IPS-18c (cell line): ENCODE data around the gene HMCN2.
A peak's percentile ranks its signal among the peaks of the same experiment; 100 is the strongest.

Experiments
- H3K4me3 ChIP-seq: 2 replicates; pipeline ENCODE4 v1.7.0; 2013; ENCODE audit warnings: low read depth, mild to moderate bottlenecking, low read length, moderate library complexity; ENCODE audit not compliant: insufficient read depth
- H3K9me3 ChIP-seq: one replicate; pipeline ENCODE4 v1.6.1; 2013; ENCODE audit warnings: mild to moderate bottlenecking, low read length, moderate library complexity; ENCODE audit not compliant: control insufficient read depth, insufficient read depth

HMCN2 gene

DNA sequence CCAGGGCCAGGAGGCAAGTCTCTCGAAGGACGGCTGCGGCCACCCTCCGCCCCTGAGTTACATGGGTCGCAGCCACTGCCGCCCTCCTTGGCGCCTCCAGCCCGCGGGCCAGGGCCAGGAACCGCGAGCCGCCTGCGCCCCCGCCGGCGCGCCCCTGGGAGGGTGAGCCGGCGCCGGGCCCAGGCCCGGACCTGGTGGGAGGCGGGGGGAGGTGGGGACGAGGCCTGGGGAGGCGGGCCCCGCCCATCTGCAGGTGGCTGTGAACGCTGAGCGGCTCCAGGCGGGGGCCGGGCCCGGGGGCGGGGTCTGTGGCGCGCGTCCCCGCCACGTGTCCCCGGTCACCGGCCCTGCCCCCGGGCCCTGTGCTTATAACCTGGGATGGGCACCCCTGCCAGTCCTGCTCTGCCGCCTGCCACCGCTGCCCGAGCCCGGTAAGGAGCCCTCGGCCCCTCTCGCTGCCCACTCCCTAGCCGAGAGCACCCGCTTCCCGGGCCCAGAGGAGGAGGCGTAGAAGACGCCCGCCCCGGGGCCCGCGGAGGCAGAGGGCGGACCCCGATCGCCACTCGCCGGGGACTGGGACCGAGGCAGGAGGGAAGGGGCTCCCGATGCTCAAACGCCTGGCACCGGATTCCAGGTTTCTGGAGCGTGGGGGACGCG is 179.1 kb downstream of the HMCN2 start, which contains the start of gene ASS1:
Gene ASS1, plus strand, starts transcription at position 397 of the 657 bp plus-strand sequence. CDS start 7,268 bp downstream, outside the sequence.
- Histone ChIP-seq H3K9me3 (no peaks in the 10 kb centered on the region), H3K4me3 (peak within 1 kb of the TSS; percentile 73)

DNA sequence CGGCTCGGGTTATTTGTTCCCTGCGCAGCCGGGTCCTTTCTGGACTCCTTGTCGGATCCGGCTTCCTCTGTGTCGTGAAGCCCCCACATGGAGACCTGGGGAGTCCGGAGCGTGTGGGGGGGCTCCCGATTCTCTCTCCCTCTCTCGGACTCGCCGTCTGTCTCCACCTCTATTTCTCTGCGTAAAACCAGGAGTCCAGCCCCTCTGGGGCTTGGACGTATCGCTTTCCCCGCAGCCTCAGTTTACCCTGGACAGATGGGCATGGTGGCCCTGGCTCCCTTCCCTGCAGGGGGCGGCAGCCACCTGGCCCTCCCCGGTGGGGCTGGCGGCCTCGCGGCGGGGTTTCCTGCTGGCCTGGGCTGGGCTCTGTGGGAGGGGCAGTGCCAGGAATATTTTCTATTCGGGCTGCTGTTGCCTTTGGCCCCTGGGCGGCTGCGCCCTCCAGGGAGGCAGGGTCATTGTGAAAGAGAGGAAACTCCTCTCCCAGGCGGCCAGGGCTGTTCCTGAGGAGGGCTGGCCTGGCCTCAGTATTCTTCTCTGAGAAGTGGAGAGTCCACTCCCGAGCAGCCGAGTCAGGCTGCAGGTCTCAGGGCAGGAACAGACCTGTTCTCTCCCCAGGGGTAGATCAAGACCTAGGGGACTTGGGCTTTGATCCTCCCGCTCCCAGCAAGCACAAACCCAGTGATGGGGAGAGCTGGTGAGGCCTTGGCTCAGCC is 179.9 kb downstream of the HMCN2 start:
- H3K4me3 ChIP-seq, result peak overlapping the region; percentile 73
- H3K9me3 ChIP-seq, result no peaks in the 10 kb centered on the region

DNA sequence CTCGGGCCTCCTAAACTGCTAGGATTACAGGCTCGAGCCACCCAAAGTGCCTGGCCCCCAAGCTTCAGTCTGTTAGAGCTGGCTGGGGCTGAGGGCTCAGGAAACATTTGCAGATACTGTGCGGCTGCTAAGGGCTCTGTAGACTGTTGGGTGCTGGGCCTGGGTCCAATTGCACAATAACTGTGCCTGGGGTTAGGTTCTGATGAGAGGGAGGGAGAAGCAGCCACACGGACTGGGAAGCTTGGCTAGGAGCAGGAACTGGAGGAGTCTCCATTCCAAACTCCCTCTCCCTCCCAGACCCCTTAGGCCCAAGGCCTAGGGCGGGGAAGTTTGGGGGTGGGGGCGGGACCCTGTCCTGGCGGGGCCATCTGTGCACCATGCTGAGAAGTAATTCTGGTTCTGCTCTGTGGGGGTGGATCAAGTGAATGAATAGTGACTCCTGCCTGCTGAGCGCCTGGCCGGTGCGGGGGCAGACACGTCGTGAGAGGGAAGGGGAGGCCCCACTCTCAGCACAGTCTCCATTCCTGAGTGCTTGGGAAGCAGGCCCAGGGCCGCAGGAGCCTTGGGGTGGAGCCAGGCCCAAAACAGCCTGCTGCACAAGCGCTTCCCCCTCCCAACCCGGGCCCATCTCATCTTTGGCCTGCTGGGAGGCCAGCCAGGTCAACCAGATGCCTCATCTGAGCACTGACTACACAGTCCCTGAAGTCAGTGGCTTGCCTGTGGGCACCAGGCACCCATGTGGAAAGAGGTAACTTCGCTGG is 180.7 kb downstream of the HMCN2 start:
- Histone ChIP-seq H3K9me3 (no peaks in the 10 kb centered on the region), H3K4me3 (peak overlapping the region; percentile 73; the same call in 1 of the 2 replicates)

DNA sequence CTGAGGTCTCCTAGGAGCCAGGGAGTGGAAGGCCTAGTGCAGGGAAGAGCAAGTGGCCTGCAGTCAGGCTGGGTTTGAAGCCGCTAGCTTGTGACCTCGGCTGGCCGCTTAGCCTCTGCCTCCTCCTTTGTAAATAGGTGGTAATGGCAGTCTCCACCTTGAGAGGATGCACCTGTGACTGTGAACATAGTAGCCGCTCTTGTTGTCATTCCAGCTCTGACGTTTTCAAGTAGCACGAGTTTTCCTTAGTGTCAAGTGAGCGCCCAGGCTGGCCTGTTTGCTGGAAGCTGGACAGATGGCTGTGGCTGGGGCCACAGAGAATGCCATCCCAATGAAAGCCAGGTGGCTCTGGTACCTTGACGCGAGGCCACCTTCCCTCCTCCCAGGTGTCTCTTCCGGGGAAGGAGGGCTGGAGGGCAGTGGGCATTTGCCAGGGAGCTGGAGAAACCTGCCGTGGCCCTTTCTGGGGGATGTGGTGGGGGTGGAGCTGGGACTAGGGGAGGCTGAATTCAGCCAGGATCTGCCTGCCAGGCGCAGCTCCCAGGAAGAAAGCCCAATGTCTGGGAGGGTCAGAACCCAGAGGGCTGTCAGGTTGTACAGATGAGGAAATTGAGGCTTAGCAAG is 181.7 kb downstream of the HMCN2 start:
- no peaks in the 10 kb centered on the region for H3K9me3 ChIP-seq
- H3K4me3 ChIP-seq, result peak overlapping the region; percentile 16; the same call in 1 of the 2 replicates

DNA sequence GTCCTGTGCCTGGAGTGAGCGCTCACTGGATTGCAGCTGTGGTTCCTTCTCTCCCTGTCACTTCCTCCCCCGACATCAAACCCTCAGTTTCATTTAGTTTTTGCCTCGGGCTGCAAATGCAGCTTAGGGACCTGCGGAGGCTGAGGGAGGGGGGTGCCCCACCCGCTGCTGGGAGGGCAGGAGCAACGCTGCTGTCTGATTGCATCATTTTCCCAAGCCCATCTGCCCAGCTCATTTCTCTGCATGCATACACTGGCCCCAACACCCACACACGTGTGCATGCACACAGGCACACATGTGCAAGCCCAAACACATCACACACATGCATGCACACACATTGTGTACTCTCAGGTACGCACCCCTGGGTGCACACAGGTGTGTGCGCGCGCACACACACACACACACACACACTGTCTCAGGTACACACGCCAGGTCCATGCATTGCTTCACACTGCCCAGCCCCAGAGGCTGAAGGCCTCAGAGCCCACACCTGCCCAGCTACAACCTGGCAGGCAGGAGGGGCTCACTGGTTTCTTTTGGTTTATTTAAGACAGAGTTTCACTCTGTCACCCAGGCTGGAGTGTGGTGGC is 182.6 kb downstream of the HMCN2 start:
- H3K9me3 ChIP-seq, result no peaks in the 10 kb centered on the region
- no peak overlapping the region for H3K4me3 ChIP-seq

DNA sequence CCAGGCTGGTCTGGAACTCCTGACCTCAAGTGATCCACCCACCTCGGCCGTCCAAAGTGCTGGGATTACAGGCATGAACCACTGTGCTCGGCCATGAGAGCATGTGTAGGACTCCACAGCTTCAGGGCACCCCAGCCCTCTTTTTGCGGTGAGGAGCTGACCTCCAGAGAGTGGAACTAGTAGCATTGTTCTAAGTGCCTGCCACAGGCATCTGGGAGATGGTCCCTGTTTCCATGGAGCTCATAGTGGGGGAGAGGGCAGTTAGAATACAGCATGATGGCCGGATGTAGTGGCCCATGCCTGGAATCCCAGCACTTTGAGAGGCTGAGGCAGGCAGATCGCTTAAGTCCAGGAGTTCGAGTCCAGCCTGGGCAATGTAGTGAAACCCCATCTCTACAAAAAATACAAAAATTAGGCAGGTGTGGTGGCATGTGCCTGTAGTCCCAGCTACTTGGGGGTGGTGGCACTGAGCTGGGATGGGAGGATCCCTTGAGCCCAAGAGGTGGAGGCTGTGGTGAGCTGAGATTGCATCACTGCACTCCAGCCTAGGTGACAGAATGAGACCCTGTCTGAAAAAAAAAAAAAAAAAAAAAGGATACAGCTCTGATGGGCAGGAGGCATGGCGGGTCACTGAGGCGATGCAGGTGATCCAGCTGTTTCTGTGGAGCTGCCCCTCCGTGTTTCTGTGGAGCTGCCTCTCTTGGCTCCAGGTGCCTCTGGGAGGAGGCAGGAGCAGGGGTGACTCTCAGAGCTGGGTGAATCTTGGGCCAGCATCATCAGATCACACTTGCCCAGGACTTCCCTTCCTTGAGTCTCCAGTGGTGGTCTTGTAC is 183.4 kb downstream of the HMCN2 start:
- no peaks in the 10 kb centered on the region for H3K9me3 ChIP-seq
- H3K4me3 ChIP-seq, result no peak overlapping the region

DNA sequence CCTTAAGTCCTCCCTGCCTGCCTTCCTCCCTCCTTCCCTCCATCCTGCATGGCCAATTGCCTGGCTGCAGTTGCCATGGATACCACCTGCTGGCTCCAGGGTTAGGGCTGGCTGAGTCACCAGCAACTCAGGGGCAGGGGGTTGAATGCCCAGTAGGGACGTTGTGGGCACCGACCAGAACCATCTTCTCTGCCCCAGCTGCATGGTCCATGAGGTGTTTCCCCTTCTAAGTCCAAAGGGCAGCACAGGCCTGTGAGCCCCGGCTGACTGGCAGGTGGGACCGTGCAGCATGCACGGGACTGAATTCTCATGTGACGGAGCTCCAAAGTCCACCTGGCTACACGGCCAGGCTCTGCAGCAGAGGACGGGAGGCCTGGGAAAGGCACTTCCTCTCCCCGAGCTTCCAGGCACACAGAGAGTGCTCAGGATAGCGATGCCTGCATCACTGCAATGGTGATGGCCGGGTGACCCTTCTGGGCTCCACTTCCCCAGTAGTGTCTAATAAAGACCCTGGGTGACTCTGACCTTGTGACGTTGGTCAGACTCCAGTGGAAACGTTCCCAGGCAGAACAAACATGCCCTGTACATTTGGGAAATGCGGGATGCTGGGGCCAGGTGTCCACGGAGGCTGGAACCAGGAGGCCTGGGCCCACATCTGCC is 184.9 kb downstream of the HMCN2 start:
- no peak overlapping the region for H3K4me3 ChIP-seq

DNA sequence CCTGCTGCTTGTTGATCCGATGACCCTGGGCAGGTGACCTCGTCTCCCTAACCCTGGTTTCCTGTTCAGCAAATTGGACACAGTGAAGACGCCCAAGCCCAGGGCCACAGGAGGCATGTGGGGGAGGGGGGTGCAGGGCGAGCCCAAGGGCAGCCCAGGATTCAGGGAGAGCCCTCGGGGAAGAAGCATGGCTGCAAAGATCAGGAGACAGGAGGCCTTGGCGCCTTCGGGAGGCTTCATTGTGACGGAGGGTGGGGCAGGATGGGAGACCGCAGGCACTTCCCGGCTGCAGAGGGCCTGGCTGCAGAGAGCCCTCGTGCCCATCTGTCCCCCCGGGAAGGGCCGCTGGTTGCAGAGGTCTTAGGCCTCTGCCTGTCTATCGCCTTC is 185.4 kb downstream of the HMCN2 start:
- Histone ChIP-seq H3K4me3 (no peak overlapping the region), H3K9me3 (no peaks in the 10 kb centered on the region)

More for the DNA sequence above, 184.9 kb downstream of the HMCN2 start:
- no peaks in the 10 kb centered on the region for H3K9me3 ChIP-seq

DNA sequence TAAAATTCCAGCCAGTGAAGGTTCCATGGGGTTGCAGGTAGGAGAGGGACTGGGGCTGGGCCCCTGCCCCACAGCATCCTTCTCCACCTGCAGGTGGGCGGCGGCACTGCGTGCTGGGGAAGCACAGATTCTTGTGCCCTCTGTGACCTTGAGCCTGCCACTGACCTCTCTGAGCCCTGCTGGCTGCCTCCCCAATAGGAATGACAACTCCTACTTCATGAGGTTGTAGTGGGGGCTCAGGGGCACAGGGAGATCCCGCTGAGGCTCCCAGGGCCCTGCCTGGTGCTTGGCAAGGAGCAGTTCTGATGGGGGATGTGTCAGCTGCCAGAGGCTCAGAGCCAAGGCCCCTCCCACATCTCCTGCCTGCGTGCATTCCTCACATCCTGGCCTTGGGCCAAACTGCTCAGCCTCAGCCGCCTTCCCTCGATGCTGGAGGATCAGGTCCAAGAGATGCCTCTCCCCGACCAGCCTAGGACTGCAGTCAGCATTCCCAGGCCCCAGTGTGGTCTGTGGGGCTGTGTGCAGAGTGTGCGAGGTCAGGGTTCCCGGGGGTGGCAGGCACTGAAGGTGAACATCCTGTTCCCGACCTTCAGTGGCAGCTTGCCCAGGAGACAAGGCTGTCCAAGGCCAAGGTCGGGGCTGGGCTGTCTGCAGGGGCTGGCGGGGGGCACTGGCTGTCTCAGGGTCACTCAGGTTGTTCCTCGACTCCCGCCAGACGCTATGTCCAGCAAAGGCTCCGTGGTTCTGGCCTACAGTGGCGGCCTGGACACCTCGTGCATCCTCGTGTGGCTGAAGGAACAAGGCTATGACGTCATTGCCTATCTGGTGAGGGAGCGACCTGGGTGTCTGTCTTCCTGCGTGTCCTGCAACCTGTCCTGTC is 186.2 kb downstream of the HMCN2 start:
- Histone ChIP-seq H3K4me3 (no peak overlapping the region), H3K9me3 (no peaks in the 10 kb centered on the region)

DNA sequence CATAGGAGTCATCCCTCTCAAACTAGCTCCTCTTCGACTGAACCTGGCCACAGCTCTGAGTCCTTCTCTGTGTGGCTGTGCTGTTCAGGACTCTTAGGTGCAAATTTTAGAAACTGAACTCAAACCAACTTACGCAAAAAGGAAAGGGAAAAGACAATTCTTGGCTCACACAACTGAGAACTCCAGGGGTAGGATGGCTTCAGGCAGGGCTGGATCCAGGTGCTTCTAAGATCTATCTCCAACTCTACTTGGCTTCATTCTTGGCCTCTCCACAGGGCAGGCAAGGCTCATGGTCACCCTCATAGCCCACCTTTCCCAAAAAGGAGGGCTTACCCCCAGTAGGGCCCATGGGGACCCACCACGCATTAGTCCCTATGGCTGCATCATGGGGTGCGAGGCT is 187.3 kb downstream of the HMCN2 start:
- H3K9me3 ChIP-seq, result no peaks in the 10 kb centered on the region
- H3K4me3 ChIP-seq, result no peak overlapping the region

DNA sequence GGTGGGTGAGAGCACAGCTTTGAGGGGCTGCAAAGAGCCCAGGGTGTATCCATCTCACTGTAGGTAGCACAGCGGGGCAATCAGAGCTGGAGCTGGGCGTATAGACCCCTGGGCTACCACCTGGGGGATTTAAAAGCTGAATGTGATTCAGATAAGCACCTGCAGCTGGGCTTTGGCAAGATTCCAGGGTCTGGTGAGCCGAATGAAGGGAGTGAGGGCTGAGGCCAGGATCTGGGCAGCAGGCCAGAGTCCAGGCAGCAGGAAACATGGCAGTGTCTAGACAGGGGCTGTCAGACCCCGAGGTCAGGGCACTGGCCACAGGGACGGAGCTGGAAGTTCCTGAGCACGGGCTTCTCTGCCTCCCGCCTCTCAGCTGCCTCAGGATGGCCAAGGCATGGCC is 187.9 kb downstream of the HMCN2 start:
- peaks cover 2% of the 10 kb centered on the region for H3K9me3 ChIP-seq
- H3K4me3 ChIP-seq, result no peak overlapping the region

DNA sequence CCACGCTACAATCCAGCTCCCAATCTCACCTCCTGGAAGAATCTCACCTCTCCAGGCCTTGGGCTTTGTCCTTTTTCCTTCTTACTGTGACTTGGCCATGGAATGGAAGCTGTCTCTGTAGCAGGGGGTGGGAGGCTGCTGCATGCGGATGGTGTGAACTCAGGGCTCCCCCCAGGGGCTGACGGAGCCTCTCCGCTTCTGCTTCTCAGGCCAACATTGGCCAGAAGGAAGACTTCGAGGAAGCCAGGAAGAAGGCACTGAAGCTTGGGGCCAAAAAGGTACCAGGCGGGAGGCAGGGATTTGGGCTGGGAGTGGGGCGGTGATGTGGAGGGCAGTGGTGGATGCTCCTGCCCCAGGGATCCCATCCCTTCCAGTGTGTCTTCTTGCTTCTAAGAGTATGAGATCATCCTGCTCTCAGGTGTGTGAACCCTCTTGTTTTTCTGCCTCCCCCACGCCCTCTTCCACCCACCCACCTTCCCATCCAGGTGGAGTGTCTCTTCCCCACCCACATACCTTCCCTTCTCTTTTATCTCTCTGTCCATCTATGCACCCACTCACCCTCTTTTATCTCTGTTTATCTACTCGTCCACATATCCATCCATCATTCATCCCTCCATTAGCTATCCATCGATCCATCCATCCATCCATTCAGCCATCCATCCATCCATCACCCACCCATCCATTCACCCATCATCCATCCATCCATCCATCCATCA is 188.7 kb downstream of the HMCN2 start:
- H3K9me3 ChIP-seq, result peaks cover 2% of the 10 kb centered on the region
- H3K4me3 ChIP-seq, result no peak overlapping the region

DNA sequence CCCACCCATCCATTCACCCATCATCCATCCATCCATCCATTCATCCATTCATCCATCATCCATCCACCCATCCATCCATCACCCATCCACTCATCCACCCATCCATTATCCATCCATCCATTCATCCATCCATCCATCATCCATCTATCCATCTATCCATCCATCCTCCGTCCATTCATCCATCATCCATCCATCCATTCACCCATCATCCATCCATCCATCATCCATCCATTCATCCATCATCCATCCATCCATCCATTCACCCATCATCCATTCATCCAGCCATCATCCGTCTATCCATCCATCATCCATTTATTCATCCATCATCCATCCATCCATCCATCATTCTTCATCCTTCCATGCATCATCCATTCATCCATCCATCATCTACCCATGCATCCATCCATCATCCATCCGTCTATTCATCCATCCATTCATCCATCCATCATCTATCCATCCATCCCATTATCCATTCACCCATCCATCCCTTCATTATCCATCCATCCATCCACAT is 189.3 kb downstream of the HMCN2 start:
- no peak overlapping the region for H3K4me3 ChIP-seq
- peaks cover 2% of the 10 kb centered on the region for H3K9me3 ChIP-seq

DNA sequence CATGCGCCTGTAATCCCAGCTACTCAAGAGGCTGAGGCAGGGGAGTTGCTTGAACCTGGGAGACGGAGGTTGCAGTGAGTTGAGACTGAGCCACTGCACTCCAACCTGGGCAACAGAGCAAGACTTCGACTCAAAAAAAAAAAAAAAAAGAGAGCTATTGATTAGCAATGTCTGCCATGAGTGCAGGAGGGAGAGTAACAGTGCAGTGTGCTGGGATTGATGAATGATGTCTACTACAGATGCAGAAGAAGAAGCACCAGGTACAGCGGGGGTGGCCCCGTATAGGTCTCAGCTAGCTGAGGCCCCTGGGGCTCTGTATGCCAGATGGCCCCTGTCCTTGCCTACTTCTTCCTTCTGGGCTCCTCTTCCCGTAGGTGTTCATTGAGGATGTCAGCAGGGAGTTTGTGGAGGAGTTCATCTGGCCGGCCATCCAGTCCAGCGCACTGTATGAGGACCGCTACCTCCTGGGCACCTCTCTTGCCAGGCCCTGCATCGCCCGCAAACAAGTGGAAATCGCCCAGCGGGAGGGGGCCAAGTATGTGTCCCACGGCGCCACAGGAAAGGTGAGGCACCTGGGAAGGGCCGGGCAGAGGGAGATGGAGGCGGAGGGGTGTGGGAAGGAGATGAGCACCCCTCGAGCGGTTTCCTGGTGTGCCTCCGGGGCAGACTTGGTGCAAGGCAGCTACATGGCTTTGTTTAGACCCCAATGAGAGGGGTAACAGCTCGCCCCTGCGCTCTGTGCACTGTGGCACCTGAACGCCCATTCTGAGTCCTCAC is 192.7 kb downstream of the HMCN2 start:
- no peak overlapping the region for H3K4me3 ChIP-seq
- H3K9me3 ChIP-seq, result peaks cover 2% of the 10 kb centered on the region
